T-helper 17 cell (primary cell): ENCODE data around the gene TMA7. TPM values are rescaled to one million over a fixed set of nuclear protein-coding genes. Genes with fewer than 3 reads are reported as not detected.
"Not testable (repeated sequence)": the region's sequence is repeated elsewhere in the genome, so short reads cannot be mapped to it uniquely, and the experiment has no call there.

Experiments used
- ATAC-seq: fragments of 150-1000 bp; cut with Tn5 transposase; 2 replicates; pipeline ENCODE4 v1.10.0; 2021; ENCODE audit warnings: mild to moderate bottlenecking, moderate library complexity
- DNase-seq, 3 donors: peaks; one replicate each; pipeline versions ENCODE4 v3.0.0 to v3.0.0-alpha.2; 2020 to 2021
- H3K9me3 ChIP-seq: one replicate; pipeline ENCODE4 v1.7.0; 2013; ENCODE audit warnings: low read length, mild to moderate bottlenecking; ENCODE audit not compliant: control insufficient read depth, poor library complexity, severe bottlenecking
- H3K27ac Mint-ChIP-seq: one replicate; pipeline ENCODE4 v1.8.0; 2022; ENCODE audit warnings: mild to moderate bottlenecking, moderate library complexity, mixed read lengths
- H3K27me3 Mint-ChIP-seq: one replicate; pipeline ENCODE4 v1.8.0; 2022; ENCODE audit warnings: mixed read lengths
- H3K36me3 Mint-ChIP-seq: one replicate; pipeline ENCODE4 v1.8.0; 2022; ENCODE audit warnings: low read depth, mixed read lengths
- H3K4me1 Mint-ChIP-seq: one replicate; pipeline ENCODE4 v1.8.0; 2022; ENCODE audit warnings: mild to moderate bottlenecking, mixed read lengths
- H3K4me3 Mint-ChIP-seq: one replicate; pipeline ENCODE4 v1.8.0; 2022; ENCODE audit warnings: mild to moderate bottlenecking, moderate library complexity, mixed read lengths
- total RNA-seq, 4 donors: library from RNA in 2 of 4; stranded (reverse) in 2 of 4; gene quantifications; one replicate each; pipeline ENCODE4 v1.2.3 and lab custom pipeline; 2022 to 2026

Gene TMA7
- 100 to 1,000 TPM; 226 to 233 TPM for total RNA-seq
- 89.8 to 237 reads per million in 2 donors for total RNA-seq (lab: John Stamatoyannopoulos, UW)

DNA sequence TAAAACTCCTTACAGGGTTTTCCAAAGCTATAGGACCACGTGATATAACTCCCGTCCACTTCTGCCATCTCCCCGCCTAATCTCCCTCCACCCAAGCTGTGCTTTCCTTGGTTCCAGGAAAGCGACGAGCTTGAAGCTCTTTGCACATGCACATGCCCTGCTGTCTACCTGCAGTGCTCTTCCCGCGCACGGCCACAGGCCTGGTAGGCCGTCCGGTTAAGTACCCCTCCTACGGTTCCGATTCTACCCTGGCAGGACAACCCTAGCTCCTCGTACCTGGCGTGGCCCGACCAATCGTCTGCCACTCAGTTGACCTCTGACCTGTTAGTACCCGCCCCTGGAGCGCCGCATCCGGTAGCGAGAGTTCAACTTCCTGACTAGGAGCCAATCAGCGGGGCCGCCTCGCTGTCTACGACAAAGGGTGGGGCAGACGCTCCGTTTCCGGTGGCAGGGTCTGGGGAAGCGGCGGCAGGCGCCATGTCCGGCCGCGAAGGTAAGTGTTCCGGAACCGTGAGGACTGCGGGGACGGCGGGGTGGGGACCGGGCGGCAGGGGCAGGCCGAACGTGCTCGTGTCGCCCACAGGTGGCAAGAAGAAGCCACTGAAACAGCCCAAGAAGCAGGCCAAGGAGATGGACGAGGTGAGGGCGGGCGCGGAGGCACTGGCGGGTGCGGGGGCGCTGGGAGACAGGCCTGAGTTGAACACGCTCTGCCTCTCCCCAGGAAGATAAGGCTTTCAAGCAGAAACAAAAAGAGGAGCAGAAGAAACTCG lies at the start of gene TMA7, which contains the start of gene CCDC51:
TMA7 (plus strand) TSS at position 438 of the 770 bp plus-strand sequence; CDS start at position 478, 40 bp downstream.
CCDC51 (minus strand) TSS at position 300 of the 770 bp plus-strand sequence. CDS start 4,991 bp downstream, outside the sequence.
- H3K9me3 ChIP-seq = no peaks in the 10 kb centered on the region
- H3K27ac Mint-ChIP-seq = no peak within 1 kb of the TSS
- H3K36me3 Mint-ChIP-seq = peaks cover 4% of the 10 kb centered on the region

DNA sequence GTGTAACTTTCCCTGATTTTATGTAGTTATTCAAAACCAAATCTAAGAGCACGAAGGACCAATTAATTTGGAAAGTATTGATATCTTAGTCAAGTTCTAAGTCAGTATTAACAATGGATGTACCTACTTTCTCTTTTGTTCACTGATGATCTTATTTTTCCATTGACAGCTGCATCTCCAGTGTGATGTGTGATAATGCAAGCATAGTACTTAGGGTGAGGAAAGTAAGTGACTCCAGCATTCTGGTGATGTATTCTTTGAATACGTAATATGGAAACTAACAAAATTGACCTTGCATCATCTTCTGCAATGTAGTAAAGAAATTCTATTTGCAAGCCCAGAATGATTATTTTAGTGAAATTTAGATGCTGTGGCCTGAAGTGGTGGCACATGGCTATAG lies 45.7 kb upstream of the TMA7 start:
- Mint-ChIP-seq H3K36me3 (peaks cover 4% of the 10 kb centered on the region), H3K4me3 (no peak overlapping the region), H3K4me1 (peaks cover 5% of the 10 kb centered on the region), H3K27me3 (peaks cover 48% of the 10 kb centered on the region), H3K27ac (no peak overlapping the region)
- DNase-seq (no peak), ATAC-seq (no peak)
- H3K9me3 ChIP-seq = no peaks in the 10 kb centered on the region

More for the DNA sequence above, at the start of gene TMA7, which contains the start of gene CCDC51:
- Mint-ChIP-seq H3K27me3 (no peaks in the 10 kb centered on the region), H3K4me3 (peak within 1 kb of the TSS; percentile 100), H3K4me1 (peaks cover 30% of the 10 kb centered on the region)
- peak; percentile 96 for ATAC-seq
- peak; percentile 93 to 96 (median 94) for DNase-seq

DNA sequence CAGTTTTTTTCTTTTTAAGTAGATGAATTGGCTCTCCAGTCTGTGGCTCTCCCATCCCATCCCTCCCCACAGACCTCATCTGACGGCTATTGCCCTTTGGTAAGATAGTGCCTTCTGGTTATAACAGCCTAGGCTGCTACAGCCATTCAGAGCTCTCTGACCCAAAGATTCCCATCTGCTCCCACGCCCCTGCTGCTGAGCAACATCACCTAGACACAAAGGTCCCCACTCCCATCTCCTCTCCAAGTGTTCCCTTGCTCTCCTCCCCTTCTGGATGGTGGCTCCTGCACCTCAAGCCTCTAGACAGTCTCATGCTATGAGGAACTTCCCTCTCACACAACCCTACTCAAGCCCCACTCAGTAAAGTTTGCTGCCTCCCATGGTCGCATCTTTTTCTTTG lies 44.3 kb upstream of the TMA7 start:
- peaks cover 61% of the 10 kb centered on the region for H3K27me3 Mint-ChIP-seq
- H3K4me3 Mint-ChIP-seq = no peak overlapping the region
- H3K27ac Mint-ChIP-seq = no peak overlapping the region
- DNase-seq (no peak), ATAC-seq (no peak)
- no peaks in the 10 kb centered on the region for H3K9me3 ChIP-seq
- peaks cover 4% of the 10 kb centered on the region for H3K36me3 Mint-ChIP-seq
- peaks cover 5% of the 10 kb centered on the region for H3K4me1 Mint-ChIP-seq

DNA sequence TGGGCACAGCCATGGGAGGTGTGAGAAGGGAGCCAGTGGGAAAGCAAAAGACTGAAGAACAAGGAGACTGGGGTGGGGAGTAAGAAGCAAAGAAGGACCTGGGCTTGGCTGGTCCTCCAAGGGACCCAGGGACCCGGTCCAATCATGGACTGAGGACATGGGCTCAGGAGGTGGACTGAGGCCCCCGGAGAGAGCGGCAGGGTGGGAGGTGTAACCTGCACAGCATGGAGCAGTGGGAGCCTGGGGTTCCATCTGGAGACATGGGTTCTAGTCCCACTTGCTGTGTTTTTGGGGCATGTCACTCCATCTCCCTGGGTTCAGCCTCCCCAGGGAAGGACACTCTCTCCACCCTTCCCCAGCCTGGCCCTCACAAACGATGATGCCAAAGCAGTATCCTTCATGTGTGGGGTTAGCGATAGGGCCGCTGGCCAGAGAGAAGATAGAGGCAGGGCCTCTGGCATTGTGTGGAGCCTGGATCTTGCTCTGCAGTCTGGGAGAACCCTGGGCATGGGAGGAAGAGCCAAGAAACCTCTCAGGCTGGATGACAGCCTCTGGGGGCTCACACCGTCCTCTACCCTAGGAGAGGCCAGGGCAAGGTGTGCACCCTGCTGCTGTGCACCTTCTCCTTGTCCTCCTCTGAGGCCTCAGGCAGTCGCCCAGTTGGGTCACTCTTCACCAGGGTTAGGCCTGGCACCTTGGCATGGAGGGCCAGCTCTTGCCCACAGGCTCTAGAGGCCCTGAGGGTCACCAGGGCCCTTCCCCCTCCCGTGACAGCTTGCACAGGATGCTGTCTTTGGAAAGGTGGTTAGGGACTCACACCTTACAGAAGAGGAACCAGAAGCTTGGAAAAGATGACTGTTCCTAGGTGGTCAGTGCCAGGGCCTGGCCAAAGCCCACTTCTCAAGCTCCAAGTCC lies 42.0 kb upstream of the TMA7 start:
- DNase-seq (no peak), ATAC-seq (no peak)
- Mint-ChIP-seq H3K4me1 (peaks cover 8% of the 10 kb centered on the region), H3K36me3 (peaks cover 4% of the 10 kb centered on the region), H3K27me3 (peaks cover 49% of the 10 kb centered on the region), H3K4me3 (no peak overlapping the region), H3K27ac (no peak overlapping the region)
- no peaks in the 10 kb centered on the region for H3K9me3 ChIP-seq

DNA sequence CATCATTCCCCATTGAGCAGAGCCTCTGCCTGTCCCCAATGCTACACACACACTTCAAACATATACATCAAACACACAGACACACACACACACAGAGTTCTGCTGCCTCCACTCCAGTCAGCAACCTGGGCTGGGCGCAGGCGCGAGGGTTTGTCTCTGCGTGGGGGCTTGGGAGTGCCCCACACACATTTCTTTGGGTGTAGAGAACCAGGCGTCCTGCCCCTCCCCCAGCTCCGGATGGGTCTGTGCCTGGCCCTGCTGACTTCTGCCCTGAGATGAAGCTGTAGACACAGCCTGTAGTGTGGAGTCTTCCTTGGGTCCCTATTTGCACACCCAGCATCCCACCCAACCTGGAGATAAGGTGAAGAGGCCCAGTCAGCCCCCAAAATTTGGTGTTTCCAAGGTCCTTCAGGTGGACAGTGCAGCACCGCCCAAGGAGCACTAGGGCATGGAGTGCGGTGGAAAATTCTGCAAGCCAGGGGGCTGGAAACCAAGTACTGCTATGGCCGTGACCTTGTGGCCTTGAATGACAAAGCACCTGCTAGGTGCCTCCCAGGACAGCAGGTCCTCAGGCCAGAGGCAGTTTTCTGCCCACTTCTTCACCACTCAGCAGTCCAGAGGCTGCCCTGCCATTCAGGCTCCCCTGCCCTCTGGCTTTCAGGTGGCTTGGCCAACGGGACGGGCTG lies 41.2 kb upstream of the TMA7 start:
- H3K36me3 Mint-ChIP-seq = peaks cover 4% of the 10 kb centered on the region
- no peak overlapping the region for H3K27ac Mint-ChIP-seq
- H3K4me3 Mint-ChIP-seq = no peak overlapping the region
- H3K27me3 Mint-ChIP-seq = peaks cover 45% of the 10 kb centered on the region
- ATAC-seq = no peak
- H3K9me3 ChIP-seq = no peaks in the 10 kb centered on the region
- peaks cover 8% of the 10 kb centered on the region for H3K4me1 Mint-ChIP-seq
- DNase-seq = no peak

DNA sequence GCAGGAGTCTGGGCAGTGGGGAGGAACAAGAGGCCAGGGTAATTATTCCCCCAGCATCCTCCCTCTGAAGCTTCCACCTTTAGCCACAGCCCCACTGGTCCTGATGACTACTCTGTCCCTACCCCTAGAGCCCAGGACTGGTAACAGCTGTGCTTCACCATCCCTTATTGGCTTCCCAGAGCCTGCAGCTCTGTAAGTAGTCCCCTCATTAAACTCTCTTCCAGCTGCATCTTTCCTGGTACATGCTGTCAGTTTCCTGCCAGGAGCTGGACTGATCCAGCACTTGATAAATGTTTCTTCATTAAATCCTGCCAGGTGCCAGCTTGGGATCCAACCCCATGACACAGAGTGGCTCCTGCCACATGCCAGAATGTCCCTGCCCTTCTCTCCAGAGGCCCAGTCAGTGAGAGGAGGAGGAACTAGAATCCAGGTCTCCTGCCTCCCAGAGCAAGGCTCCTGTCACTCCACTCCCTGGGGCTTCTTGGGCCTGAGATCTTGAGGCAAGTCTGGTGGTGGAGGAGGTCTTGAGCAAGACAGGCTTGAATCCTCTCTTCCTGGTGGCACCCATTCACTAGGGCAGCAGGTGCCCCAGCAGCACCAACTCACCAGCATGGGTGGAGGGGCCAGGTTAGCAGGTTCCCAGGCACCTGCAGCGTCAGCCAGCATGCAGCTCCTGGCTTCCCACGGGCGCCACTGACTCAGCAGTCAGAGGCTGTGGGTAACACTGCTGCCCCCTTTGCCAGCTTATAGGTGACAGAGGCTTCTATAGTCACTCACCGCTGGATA lies 40.5 kb upstream of the TMA7 start:
- Mint-ChIP-seq H3K27me3 (peaks cover 43% of the 10 kb centered on the region), H3K4me1 (peaks cover 8% of the 10 kb centered on the region), H3K36me3 (peaks cover 4% of the 10 kb centered on the region), H3K4me3 (no peak overlapping the region), H3K27ac (no peak overlapping the region)
- ATAC-seq (no peak), DNase-seq (no peak)
- no peaks in the 10 kb centered on the region for H3K9me3 ChIP-seq

DNA sequence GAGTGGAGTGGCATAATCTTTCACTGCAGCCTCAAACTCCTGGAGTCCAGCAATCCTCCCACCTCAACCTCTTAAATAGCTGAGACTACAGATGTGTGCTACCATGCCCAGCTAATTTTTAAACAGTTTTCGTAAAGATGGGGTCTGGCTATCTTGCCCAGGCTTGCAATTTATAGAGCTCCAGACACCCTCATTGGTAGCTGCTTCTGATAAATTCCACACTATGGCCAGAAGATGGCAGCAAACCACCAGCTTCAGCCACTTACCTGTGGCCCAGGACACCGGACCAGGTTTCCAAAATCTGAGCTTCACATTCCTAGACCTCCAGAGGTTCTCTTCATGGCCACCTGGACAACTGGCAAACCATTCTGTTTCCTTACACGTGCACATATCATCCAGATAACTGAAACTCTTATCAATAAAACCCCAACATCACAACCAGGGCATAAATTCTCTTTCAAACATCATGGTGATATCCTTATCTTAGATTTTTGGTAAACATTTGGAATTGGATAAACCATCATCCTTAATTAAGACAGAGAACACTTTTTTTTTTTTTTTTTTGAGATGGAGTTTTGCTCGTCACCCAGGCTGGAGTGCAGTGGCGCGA lies 39.1 kb upstream of the TMA7 start:
- Mint-ChIP-seq H3K4me1 (peaks cover 8% of the 10 kb centered on the region), H3K36me3 (peaks cover under 1% of the 10 kb centered on the region), H3K27me3 (peaks cover 31% of the 10 kb centered on the region), H3K27ac (no peak overlapping the region), H3K4me3 (no peak overlapping the region)
- no peaks in the 10 kb centered on the region for H3K9me3 ChIP-seq
- peak; percentile 86 for ATAC-seq
- peak; percentile 33 to 57 (median 41) for DNase-seq

DNA sequence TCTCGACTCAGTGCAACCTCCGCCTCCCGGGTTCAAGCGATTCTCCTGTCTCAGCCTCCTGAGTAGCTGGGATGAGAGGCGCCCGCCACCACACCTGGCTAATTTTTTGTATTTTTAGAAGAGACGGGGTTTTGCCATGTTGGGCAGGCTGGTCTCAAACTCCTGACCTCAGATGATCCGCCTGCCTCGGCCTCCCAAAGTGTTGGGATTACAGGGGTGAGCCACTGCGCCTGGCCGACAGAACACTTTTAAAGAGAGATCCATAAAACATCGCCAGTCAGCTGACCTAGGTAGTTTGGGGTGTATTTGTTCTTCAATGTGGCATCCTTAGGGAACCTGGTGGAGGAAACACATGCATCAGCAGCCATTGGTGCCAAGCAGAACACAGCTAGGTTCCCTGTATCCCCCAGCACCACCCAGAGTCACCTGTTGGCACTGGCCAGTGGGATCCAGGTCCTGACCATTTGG lies 38.6 kb upstream of the TMA7 start:
- not testable (repeated sequence) for H3K27ac Mint-ChIP-seq

DNA sequence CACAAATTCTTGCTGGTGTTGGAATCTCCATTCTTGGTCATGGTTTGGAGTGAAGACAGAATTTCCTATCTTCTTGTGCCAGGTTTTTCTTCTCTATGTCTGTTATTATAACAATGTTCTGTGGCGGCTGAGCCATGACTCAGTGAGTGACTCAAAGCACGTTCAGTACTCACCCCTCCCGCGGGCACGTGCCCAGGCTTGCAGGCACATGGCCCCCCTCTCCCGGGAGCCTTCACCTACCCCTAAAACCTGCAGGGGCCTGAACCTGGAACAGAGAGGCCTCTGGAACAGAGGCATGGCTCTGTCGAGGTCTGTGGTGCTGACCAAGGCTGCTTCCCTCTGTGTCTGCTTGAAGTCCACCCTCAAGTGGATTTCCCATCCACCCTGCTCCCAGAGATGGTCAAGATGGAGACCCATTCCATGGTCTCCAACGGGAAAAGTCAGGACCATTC lies 37.8 kb upstream of the TMA7 start:
- Mint-ChIP-seq H3K36me3 (no peaks in the 10 kb centered on the region), H3K27me3 (peaks cover 24% of the 10 kb centered on the region), H3K27ac (no peak overlapping the region), H3K4me3 (no peak overlapping the region), H3K4me1 (peaks cover 8% of the 10 kb centered on the region)
- H3K9me3 ChIP-seq = no peaks in the 10 kb centered on the region
- ATAC-seq = no peak
- DNase-seq = no peak

More for the DNA sequence above, 38.6 kb upstream of the TMA7 start:
- H3K4me1 Mint-ChIP-seq, H3K9me3 ChIP-seq, DNase-seq, H3K4me3 Mint-ChIP-seq, ATAC-seq, H3K36me3 Mint-ChIP-seq: not testable (repeated sequence)
- H3K27me3 Mint-ChIP-seq = peaks cover 28% of the 10 kb centered on the region

DNA sequence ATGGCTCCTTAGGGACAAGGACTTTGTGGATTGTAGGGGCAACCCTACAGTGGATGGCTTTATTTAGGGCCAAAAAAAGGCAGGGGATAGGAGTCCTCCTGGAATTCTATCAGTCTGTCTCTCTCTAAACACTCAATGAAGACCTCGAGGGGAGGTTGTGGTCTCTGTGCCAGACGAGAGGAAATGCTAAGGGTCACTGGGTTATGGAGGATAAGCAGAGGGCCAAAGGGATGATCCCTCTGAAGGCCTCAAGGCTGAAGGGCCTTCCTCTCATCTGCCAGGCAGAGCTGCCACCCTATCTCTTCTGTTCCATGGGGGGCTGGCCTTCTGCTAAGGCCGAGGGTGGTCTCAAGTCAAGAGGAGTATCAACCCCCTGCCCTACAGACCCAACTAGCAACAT lies 37.1 kb upstream of the TMA7 start:
- no peaks in the 10 kb centered on the region for H3K36me3 Mint-ChIP-seq
- DNase-seq (no peak), ATAC-seq (no peak)
- H3K4me3 Mint-ChIP-seq = no peak overlapping the region
- peaks cover 18% of the 10 kb centered on the region for H3K27me3 Mint-ChIP-seq
- H3K9me3 ChIP-seq = no peaks in the 10 kb centered on the region
- peaks cover 4% of the 10 kb centered on the region for H3K4me1 Mint-ChIP-seq
- H3K27ac Mint-ChIP-seq = no peak overlapping the region

DNA sequence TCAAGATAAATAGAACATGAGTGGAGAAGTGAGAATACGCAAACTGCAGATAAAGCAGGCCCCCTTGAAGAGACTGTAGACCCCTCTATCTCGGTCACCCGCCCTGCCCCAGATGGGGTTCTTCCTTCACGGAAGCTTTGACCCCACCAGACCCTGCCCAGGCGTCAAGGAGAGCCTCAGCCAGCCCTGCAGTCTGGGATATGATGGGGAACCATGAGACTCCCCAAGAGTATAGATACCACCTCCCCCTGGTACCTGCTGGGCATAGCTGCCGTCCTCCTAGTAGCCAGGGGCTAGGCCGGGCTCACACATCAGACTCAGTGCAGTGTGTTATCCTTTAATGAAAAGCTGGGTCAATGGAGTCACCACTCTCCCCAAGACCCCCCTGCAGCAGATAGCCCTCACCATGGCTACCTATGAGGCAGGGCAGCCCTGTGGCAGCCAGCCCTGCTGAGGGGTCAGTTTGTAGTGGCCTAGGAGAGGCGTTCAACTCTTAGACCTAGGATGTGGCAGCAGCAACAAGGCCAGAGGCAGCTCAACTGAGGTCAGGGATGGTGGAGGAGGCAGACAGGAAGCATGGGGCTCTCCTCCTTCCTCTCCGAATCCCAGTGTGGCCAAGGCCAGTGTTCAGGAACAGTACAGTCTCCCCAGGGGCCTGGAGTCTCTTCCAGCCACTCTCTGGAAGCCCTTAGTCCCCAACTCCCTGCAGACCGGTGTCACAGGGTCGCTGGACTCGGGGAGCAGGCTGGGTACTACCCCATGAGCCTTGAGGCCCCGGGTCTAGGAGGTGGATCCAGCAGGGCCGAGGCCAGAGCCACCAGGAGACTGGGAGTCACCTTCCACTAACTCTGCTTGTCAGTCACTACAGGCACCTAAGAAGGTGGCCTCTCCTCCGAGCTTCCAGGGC lies 36.3 kb upstream of the TMA7 start:
- Mint-ChIP-seq H3K4me3 (no peak overlapping the region), H3K4me1 (peaks cover 4% of the 10 kb centered on the region), H3K27ac (no peak overlapping the region), H3K27me3 (peaks cover 18% of the 10 kb centered on the region), H3K36me3 (no peaks in the 10 kb centered on the region)
- DNase-seq (no peak), ATAC-seq (no peak)
- no peaks in the 10 kb centered on the region for H3K9me3 ChIP-seq
